AG04449 (cell line): Measurements from ENCODE around the gene EIF5B.
A peak's percentile ranks its signal among the peaks of the same experiment; 100 is the strongest.

Experiments
- CTCF ChIA-PET: fragments of 350-600 bp; formaldehyde crosslinking; extraction: SDS; loops from one replicate; lab custom pipeline; 2021; ENCODE audit warnings: antibody characterized with exemption; lab: Yijun Ruan, JAX
- POLR2A ChIA-PET: fragments of 400-600, 350-600 bp; formaldehyde crosslinking; extraction: SDS; loops from one replicate; lab custom pipeline; 2020; ENCODE audit warnings: antibody characterized with exemption, inconsistent platforms; lab: Yijun Ruan, JAX
- DNase-seq: peaks from one replicate; pipeline ENCODE4 v3.0.0-alpha.2; 2010; ENCODE audit warnings: low read depth, low spot score
- H3K4me3 ChIP-seq: 2 replicates; pipeline ENCODE4 v1.5.1; 2011; ENCODE audit warnings: low read depth, mild to moderate bottlenecking, control low read depth, low read length
- TF ChIP-seq, protein P1 (sequence below): IDR thresholded peaks from one replicate; pipeline ENCODE4 v1.5.1; 2011; ENCODE audit warnings: mild to moderate bottlenecking, moderate library complexity, low read length, control low read depth, inconsistent platforms; ENCODE audit not compliant: insufficient read depth; ENCODE audit errors: missing control alignments

Gene EIF5B

GRCh38 chr2:99325384-99325783, 11.8 kb upstream of the EIF5B start:
- TF ChIP-seq, protein P1, sequence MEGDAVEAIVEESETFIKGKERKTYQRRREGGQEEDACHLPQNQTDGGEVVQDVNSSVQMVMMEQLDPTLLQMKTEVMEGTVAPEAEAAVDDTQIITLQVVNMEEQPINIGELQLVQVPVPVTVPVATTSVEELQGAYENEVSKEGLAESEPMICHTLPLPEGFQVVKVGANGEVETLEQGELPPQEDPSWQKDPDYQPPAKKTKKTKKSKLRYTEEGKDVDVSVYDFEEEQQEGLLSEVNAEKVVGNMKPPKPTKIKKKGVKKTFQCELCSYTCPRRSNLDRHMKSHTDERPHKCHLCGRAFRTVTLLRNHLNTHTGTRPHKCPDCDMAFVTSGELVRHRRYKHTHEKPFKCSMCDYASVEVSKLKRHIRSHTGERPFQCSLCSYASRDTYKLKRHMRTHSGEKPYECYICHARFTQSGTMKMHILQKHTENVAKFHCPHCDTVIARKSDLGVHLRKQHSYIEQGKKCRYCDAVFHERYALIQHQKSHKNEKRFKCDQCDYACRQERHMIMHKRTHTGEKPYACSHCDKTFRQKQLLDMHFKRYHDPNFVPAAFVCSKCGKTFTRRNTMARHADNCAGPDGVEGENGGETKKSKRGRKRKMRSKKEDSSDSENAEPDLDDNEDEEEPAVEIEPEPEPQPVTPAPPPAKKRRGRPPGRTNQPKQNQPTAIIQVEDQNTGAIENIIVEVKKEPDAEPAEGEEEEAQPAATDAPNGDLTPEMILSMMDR = no peak
- no peak for DNase-seq
- no peak overlapping the region for H3K4me3 ChIP-seq
- ChIA-PET POLR2A (no interaction called here), CTCF (interaction anchor here (2.2 kb wide), 1 partner anchor 11 kb away, joined by 19 read pairs; the partner anchor contains the start of genes EIF5B and TXNDC9)

GRCh38 chr2:99335911-99336803, 1.0 kb upstream of the EIF5B start, which contains the start of gene TXNDC9:
Gene TXNDC9 (minus strand): TSS chr2:99336333. CDS start chr2:99333210, 3,123 bp downstream.
- DNase-seq = peak; percentile 94
- TF ChIP-seq, protein P1 = no peak
- ChIA-PET CTCF (interaction anchor here (0.7 to 3.6 kb wide), 30 partner anchors 8 to 926 kb away, joined by 3 to 19 read pairs (median 4); partner anchors contain the start of gene REV1), POLR2A (interaction anchor here (1.5 to 3.2 kb wide), 3 partner anchors 12 to 155 kb away, joined by 8 to 16 read pairs (median 10); partner anchors contain the start of genes MITD1 and MRPL30)
- H3K4me3 ChIP-seq = peak within 1 kb of the TSS; percentile 94

DNA sequence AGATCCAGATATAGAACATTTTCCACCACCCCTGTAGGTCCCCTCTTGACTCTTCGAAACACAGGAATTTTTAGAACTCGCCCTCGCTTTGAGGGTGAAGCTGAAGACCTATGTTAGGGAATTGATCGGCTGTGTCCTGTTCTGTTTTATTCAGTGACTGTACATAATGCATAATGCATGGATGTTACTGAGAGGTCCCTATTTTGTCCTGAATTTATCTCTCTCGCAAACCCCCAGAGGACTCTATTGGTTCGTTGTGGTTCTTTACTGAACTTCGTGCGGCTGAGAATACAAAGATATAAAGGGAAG, 431 bp upstream of the EIF5B start:
- no peak for DNase-seq
- peak overlapping the region; percentile 82 for H3K4me3 ChIP-seq
- CTCF ChIA-PET = interaction anchor here (0.7 to 3.6 kb wide), 33 partner anchors 8 to 925 kb away, joined by 3 to 19 read pairs (median 4); partner anchors contain the start of gene REV1
- TF ChIP-seq, protein P1 = no peak
- POLR2A ChIA-PET = interaction anchor here (1.5 to 3.2 kb wide), 3 partner anchors 13 to 156 kb away, joined by 8 to 16 read pairs (median 10); partner anchors contain the start of genes MITD1 and MRPL30

GRCh38 chr2:99338029-99338585, 918 bp downstream of the EIF5B start:
- POLR2A ChIA-PET = interaction anchor here (3.2 kb wide), 1 partner anchor 157 kb away, joined by 16 read pairs; the partner anchor contains the start of genes MITD1 and MRPL30
- no peak for DNase-seq
- TF ChIP-seq, protein P1 = no peak
- CTCF ChIA-PET = interaction anchor here (0.6 to 3.6 kb wide), 13 partner anchors 9 to 158 kb away, joined by 3 to 17 read pairs (median 7); partner anchors contain the start of gene REV1
- H3K4me3 ChIP-seq = peak overlapping the region; percentile 82

GRCh38 chr2:99340669-99341236, 3.6 kb downstream of the EIF5B start:
- ChIA-PET CTCF (no interaction called here), POLR2A (no interaction called here)
- DNase-seq = no peak
- TF ChIP-seq, protein P1 = no peak
- no peak overlapping the region for H3K4me3 ChIP-seq
